Measurements from ENCODE around the gene GLRX.
A peak's percentile ranks its signal among the peaks of the same experiment; 100 is the strongest.

Gene GLRX

DNA sequence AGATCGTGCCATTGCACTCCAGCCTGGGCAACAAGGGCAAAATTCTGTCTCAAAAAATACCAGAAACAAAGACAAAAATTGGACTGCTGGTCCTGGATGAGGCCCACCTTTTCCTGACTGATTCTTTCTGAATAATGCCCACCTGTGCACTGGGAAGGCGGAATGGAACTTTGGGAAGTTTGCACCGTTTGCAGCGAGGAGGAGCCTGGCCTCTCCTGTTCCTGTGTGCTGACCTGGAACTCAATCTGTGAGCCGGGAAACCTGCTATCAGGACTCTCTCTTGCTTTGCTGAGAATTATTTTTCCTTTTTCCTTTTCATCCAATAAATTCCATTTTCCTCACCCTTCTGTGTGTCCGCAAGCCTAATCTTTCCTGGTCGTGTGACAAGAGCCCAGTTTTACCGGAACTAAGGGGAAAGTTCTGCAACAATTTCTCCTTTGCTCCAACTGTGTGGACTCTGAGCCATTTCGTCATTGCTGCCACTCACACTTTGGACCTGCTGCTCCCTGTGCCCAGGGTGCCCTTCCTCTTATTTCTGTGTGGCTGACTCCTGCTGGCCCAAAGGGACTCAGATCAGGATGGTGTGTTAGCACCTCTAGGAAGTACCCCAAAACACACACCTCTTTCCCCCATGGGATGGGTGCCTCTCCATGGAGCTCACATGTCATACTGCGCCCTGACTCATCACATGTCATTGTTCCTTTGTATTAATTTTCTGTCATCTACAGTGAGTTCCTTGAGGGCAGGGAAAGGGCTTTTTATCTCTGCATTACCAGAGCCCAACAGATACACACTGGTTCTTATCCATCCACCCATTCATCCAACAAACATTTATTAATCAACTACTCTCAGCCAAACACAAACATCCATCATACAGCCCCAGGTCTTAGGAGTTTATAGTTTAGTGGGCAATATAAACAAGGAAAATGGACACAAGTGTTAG, 4.7 kb upstream of the GLRX start:
- no peak overlapping the region for H3K4me3 ChIP-seq
- DNase-seq (ENCODE audit: low read depth, low spot score) = no peak

DNA sequence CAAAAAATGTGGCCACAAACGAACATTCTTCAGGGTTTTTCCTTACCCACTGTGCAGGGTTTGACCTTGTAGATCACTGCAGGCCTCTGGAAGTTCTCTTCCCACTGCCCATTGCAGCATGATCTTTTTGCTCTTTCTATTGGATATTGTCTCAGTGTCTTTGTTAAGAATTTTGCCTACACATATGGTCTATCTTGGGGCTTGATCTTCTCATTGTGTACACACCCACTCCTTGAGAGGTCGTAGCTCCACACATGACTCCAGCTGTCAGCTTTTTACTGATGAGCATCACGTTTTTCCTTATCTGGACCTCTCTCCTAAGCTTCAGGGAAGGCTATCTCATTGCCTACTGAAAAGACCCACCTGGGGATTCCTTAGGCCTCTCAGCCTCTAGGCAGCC, 3.0 kb upstream of the GLRX start:
- Histone ChIP-seq H3K9ac (ENCODE audit: insufficient read length) (no peak overlapping the region), H3K4me3 (no peak overlapping the region), H3K36me3 (ENCODE audit: insufficient read depth, low read length) (no peaks in the 10 kb centered on the region), H3K9me3 (ENCODE audit: low read depth, low read length) (no peaks in the 10 kb centered on the region), H3K27ac (no peak overlapping the region)
- DNase-seq (ENCODE audit: low read depth, low spot score) = no peak
- TF ChIP-seq EZH2 (IDR thresholded peaks at IDR 0.05) = no peak
- TF ChIP-seq FOXP2 (optimal IDR thresholded peaks at IDR 0.05; ENCODE audit: control extremely low read depth, extremely low read length, insufficient read depth) = no peak
- TF ChIP-seq POLR2AphosphoS5 (IDR thresholded peaks at IDR 0.05; ENCODE audit: borderline replicate concordance, low read depth, low read length) = no peak

More for the DNA sequence above, 4.7 kb upstream of the GLRX start:
- Histone ChIP-seq H3K9ac (ENCODE audit: insufficient read length) (no peak overlapping the region), H3K36me3 (ENCODE audit: insufficient read depth, low read length) (no peaks in the 10 kb centered on the region), H3K9me3 (ENCODE audit: low read depth, low read length) (no peaks in the 10 kb centered on the region), H3K27ac (no peak overlapping the region)
- TF ChIP-seq EZH2 (IDR thresholded peaks at IDR 0.05) (no peak), POLR2AphosphoS5 (IDR thresholded peaks at IDR 0.05; ENCODE audit: borderline replicate concordance, low read depth, low read length) (no peak), FOXP2 (optimal IDR thresholded peaks at IDR 0.05; ENCODE audit: control extremely low read depth, extremely low read length, insufficient read depth) (no peak)

DNA sequence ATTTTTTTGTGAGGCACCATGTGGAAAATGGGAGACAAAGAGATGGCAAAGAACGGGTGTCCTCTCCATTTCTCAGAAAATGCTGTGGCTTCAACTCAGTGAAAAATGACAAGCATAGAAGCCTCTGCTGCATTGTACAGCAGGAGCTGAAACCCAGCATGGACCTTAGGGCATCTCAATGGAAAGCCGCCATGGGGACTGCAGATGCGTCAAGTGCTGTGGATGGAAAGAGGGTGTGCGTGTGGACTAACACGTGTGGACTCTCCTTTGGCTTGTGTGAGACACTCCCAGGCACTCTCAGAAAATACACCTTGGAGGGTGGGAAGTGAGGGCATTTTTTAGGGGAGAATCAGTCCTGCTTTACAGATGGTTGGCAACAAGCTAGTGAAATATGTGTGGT, 2.2 kb upstream of the GLRX start:
- DNase-seq (ENCODE audit: low read depth, low spot score) = no peak
- Histone ChIP-seq H3K4me3 (no peak overlapping the region), H3K36me3 (ENCODE audit: insufficient read depth, low read length) (no peaks in the 10 kb centered on the region), H3K27ac (no peak overlapping the region), H3K9ac (ENCODE audit: insufficient read length) (no peak overlapping the region), H3K9me3 (ENCODE audit: low read depth, low read length) (no peaks in the 10 kb centered on the region)
- TF ChIP-seq POLR2AphosphoS5 (IDR thresholded peaks at IDR 0.05; ENCODE audit: borderline replicate concordance, low read depth, low read length) = no peak
- no peak for TF ChIP-seq FOXP2 (optimal IDR thresholded peaks at IDR 0.05; ENCODE audit: control extremely low read depth, extremely low read length, insufficient read depth)
- no peak for TF ChIP-seq EZH2 (IDR thresholded peaks at IDR 0.05)

DNA sequence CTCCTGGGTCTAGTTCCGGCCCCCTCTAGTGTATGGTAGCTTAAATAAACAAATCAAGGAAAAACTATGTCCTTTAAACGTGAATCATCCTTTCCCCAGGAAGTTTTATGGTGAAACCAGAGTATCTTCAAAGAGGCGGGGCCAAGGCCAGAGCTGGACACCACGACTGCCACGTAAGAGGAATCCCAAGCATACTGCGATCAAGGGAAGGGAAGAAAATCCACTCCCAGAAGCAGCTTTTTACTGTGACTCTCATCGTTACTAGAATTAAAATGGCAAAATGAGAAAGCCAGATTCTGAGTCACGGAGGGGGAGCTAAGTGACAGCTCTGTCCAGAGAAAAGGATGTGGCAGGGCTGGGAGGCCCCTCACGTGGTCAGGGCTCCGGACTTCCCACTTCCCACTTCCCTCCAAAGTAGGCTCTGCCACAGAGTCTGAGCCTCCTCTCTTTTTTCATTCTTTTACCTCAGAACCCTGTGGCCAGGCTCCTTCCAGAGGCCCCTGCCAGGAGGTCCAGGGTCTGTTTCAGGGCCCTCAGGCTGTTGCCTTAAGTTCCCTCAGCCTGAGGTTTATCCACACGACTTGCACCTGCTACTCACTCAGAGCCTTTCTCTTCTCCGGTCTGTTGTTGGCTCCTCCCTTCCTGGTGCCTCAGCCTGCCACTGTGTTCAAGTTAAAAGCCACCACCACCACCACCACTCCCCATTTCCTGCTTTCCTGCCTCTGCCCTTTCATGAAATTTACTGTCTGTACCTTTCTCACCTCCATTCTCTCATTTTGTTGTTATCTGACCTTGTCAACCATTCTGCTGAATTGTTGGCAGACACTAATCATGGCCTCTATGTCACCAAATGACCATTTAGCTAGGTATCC, 1.4 kb upstream of the GLRX start:
- DNase-seq (ENCODE audit: low read depth, low spot score) = no peak
- H3K4me3 ChIP-seq = 0 out of 2 replicates have a peak overlapping the region, but pooled peaks have one; percentile 94
- peak overlapping the region; percentile 72 for H3K27ac ChIP-seq
- H3K9ac ChIP-seq (ENCODE audit: insufficient read length) = no peak overlapping the region
- H3K9me3 ChIP-seq (ENCODE audit: low read depth, low read length) = no peaks in the 10 kb centered on the region
- TF ChIP-seq EZH2 (IDR thresholded peaks at IDR 0.05) (no peak), POLR2AphosphoS5 (IDR thresholded peaks at IDR 0.05; ENCODE audit: borderline replicate concordance, low read depth, low read length) (no peak), FOXP2 (optimal IDR thresholded peaks at IDR 0.05; ENCODE audit: control extremely low read depth, extremely low read length, insufficient read depth) (no peak)
- no peaks in the 10 kb centered on the region for H3K36me3 ChIP-seq (ENCODE audit: insufficient read depth, low read length)

DNA sequence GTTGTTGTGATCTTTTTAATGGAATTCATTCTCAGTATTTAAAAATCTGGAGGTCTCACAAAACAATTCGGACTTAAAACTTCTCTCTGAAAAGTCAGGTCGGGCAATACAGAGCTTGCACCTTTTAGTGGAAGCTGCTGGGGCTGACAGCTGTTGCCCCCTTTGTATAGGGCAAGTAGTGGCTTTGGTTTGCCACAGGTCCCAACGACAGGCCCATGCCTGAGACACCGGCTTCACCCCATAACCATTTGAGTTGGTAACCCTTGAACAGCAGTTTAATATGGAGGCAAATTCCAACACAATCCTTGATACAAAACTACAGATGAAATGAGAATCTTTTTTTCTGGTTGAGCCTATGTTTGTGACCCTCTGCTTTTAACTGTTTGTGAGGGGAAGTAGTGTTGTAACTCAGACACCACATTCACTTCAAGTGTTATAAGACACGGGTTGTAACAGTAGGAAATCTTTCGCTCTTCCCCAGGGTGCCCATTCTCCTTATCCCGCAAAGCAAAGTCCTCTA, 752 bp upstream of the GLRX start:
- TF ChIP-seq POLR2AphosphoS5 (IDR thresholded peaks at IDR 0.05; ENCODE audit: borderline replicate concordance, low read depth, low read length) = no peak
- TF ChIP-seq FOXP2 (optimal IDR thresholded peaks at IDR 0.05; ENCODE audit: control extremely low read depth, extremely low read length, insufficient read depth) = no peak
- no peak for TF ChIP-seq EZH2 (IDR thresholded peaks at IDR 0.05)
- Histone ChIP-seq H3K27ac (peak overlapping the region; percentile 72), H3K4me3 (peak overlapping the region; percentile 94), H3K9ac (ENCODE audit: insufficient read length) (peak overlapping the region; percentile 24), H3K36me3 (ENCODE audit: insufficient read depth, low read length) (no peaks in the 10 kb centered on the region), H3K9me3 (ENCODE audit: low read depth, low read length) (no peaks in the 10 kb centered on the region)
- DNase-seq (ENCODE audit: low read depth, low spot score) = no peak

DNA sequence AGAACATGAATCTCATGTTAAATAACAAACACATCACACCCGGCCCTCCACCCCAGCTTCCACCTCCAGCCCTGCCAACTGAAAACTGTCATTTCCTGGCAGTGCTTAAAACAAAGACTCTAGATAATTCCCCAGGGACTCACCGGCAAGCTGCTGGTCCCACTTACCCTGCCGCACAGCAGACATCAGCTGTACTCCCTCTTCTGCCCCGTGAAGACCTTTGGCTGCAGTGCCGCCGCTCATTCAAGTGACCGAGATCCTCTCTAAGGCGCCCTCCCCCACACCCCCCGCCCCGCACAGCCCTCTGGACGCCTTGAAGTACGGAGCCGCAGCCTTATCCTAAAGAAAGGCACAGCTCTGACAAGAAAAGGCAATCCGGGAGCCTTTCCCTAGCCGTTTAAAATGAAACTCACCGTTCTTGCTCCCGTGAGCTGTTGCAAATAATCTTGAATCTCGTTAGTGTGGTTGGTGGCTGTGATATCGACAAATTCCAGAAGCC, 434 bp downstream of the GLRX start:
- Histone ChIP-seq H3K9me3 (ENCODE audit: low read depth, low read length) (no peaks in the 10 kb centered on the region), H3K36me3 (ENCODE audit: insufficient read depth, low read length) (no peaks in the 10 kb centered on the region), H3K4me3 (peak overlapping the region; percentile 94), H3K27ac (no peak overlapping the region), H3K9ac (ENCODE audit: insufficient read length) (peak overlapping the region; percentile 54)
- no peak for DNase-seq (ENCODE audit: low read depth, low spot score)
- no peak for TF ChIP-seq EZH2 (IDR thresholded peaks at IDR 0.05)

DNA sequence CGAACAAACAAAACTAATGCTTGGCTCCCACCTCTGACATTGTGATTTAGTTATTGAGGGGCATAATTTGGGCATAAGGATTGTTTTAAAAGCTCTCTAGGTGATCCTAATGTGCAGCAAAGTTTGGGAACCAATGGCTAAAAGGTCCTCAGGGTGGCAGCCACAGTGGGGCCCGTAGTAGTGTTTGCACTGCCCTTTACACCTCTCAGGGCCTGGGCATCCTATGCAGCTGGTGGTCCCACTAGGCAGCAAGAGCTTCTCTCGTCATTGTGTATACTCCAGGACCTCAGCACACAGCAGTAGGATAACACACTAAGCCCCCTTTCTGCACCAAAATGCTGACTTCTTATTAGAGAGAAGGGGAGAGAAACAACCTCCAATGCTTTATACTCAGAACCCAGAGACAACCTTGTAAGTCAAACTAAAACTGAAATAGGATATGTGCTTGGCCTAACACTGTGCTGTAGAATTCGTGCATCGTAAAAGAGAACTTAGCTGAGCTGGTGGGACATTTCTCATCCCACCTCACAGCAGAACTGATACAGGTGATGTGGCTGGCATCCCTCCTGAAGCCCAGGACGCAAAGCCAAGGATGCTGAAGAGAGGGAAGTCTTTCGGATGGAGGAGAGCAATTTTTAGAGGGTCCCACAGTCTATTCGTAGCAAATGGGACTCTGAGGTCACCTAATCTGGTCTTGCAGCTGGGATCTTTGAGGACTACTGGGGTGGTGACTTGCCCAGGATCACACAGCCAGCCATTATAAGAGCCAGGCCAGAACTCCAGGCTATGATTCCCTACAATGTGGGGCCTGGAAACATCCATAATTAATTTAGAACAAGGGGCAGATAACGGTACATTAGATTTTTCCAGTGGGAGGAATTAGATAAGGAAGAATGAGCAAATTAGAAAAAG, 1.2 kb downstream of the GLRX start:
- no peak overlapping the region for H3K9ac ChIP-seq (ENCODE audit: insufficient read length)
- TF ChIP-seq EZH2 (IDR thresholded peaks at IDR 0.05) (no peak), POLR2AphosphoS5 (IDR thresholded peaks at IDR 0.05; ENCODE audit: borderline replicate concordance, low read depth, low read length) (no peak), FOXP2 (optimal IDR thresholded peaks at IDR 0.05; ENCODE audit: control extremely low read depth, extremely low read length, insufficient read depth) (no peak)
- H3K4me3 ChIP-seq = peak overlapping the region; percentile 94
- no peak for DNase-seq (ENCODE audit: low read depth, low spot score)
- H3K36me3 ChIP-seq (ENCODE audit: insufficient read depth, low read length) = no peaks in the 10 kb centered on the region
- H3K27ac ChIP-seq = no peak overlapping the region
- H3K9me3 ChIP-seq (ENCODE audit: low read depth, low read length) = no peaks in the 10 kb centered on the region

Data from SK-N-MC (cell line).